MM.1S (cell line): Measurements from ENCODE around the gene SLC25A26.

Experiments
- DNase-seq: peaks from one replicate; pipeline ENCODE4 v3.0.0-alpha.2; 2015
- H2AFZ ChIP-seq: fragments of 300-600 bp; sonication (generic); 2 replicates; pipeline ENCODE4 v1.6.0; 2016; ENCODE audit warnings: antibody characterized with exemption, low read length
- H3F3A ChIP-seq: fragments of 300-600 bp; sonication (generic); 2 replicates; pipeline ENCODE4 v1.6.1; 2016; ENCODE audit warnings: mild to moderate bottlenecking, antibody characterized with exemption, low read length, moderate library complexity, mixed read lengths; ENCODE audit not compliant: insufficient read depth
- H3K27ac ChIP-seq: fragments of 300-600 bp; sonication (generic); 2 replicates; pipeline ENCODE4 v1.5.1; 2016; ENCODE audit warnings: mild to moderate bottlenecking, low read length
- H3K27me3 ChIP-seq: fragments of 300-600 bp; sonication (generic); replicated peaks from 2 replicates; pipeline ENCODE4 v1.6.0; 2016; ENCODE audit warnings: low read length; ENCODE audit not compliant: insufficient read depth
- H3K36me3 ChIP-seq: fragments of 300-600 bp; sonication (generic); replicated peaks from 2 replicates; pipeline ENCODE4 v1.6.1; 2016; ENCODE audit warnings: mild to moderate bottlenecking, low read length, mixed read lengths; ENCODE audit not compliant: insufficient read depth
- H3K4me1 ChIP-seq: fragments of 300-600 bp; sonication (generic); 2 replicates; pipeline ENCODE4 v1.6.1; 2016; ENCODE audit warnings: low read length, mixed read lengths
- H3K4me2 ChIP-seq: fragments of 300-600 bp; sonication (generic); 2 replicates; pipeline ENCODE4 v1.6.0; 2016; ENCODE audit warnings: low read depth, low read length
- H3K4me3 ChIP-seq: fragments of 300-600 bp; sonication (generic); 2 replicates; pipeline ENCODE4 v1.5.1; 2016; ENCODE audit warnings: low read length, mixed read lengths
- H3K79me2 ChIP-seq: fragments of 300-600 bp; sonication (generic); 2 replicates; pipeline ENCODE4 v1.6.1; 2016; ENCODE audit warnings: mixed run types, low read length, mixed read lengths
- H3K9ac ChIP-seq: fragments of 300-600 bp; sonication (generic); 2 replicates; pipeline ENCODE4 v1.6.1; 2016; ENCODE audit warnings: low read length, mixed read lengths
- H3K9me2 ChIP-seq: fragments of 300-600 bp; sonication (generic); replicated peaks from 2 replicates; pipeline ENCODE4 v1.6.1; 2016; ENCODE audit warnings: mild to moderate bottlenecking, low read length, mixed read lengths; ENCODE audit not compliant: insufficient read depth
- H3K9me3 ChIP-seq: fragments of 300-600 bp; sonication (generic); replicated peaks from 2 replicates; pipeline ENCODE4 v1.6.1; 2016; ENCODE audit warnings: mild to moderate bottlenecking, low read length, mixed read lengths; ENCODE audit not compliant: insufficient read depth
- H4K20me1 ChIP-seq: fragments of 300-600 bp; sonication (generic); 2 replicates; pipeline ENCODE4 v1.6.1; 2016; ENCODE audit warnings: mild to moderate bottlenecking, low read length, moderate library complexity, mixed read lengths; ENCODE audit not compliant: insufficient read depth
- CTCF ChIP-seq: fragments of 300-600 bp; sonication (generic); IDR thresholded peaks from 2 replicates; pipeline ENCODE4 v1.5.1; 2016; ENCODE audit warnings: antibody characterized with exemption, low read length, mixed read lengths
- EZH2 ChIP-seq: fragments of 300-600 bp; sonication (generic); optimal IDR thresholded peaks from 2 replicates; pipeline ENCODE3; 2017; ENCODE audit warnings: low read depth, mild to moderate bottlenecking, antibody characterized with exemption, low read length, mixed read lengths
- EZH2phosphoT487 ChIP-seq: fragments of 300-600 bp; sonication (generic); IDR thresholded peaks from 2 replicates; pipeline ENCODE4 v1.6.1; 2018; ENCODE audit warnings: antibody characterized with exemption, low read length

Gene SLC25A26

GRCh38 chr3:66335671-66336070 is 114.9 kb downstream of the SLC25A26 start:
- TF ChIP-seq EZH2phosphoT487 (no peak), EZH2 (no peak), CTCF (no peak)
- Histone ChIP-seq H3K4me3 (no peak overlapping the region), H3K27ac (no peak overlapping the region), H3F3A (no peaks in the 10 kb centered on the region), H4K20me1 (no peaks in the 10 kb centered on the region), H3K9me2 (no peaks in the 10 kb centered on the region), H3K9ac (no peak overlapping the region), H3K79me2 (no peaks in the 10 kb centered on the region), H3K36me3 (no peaks in the 10 kb centered on the region), H3K4me1 (no peaks in the 10 kb centered on the region), H3K9me3 (no peaks in the 10 kb centered on the region), H3K4me2 (no peak overlapping the region), H2AFZ (no peak overlapping the region), H3K27me3 (no peaks in the 10 kb centered on the region)
- DNase-seq: no peak

DNA sequence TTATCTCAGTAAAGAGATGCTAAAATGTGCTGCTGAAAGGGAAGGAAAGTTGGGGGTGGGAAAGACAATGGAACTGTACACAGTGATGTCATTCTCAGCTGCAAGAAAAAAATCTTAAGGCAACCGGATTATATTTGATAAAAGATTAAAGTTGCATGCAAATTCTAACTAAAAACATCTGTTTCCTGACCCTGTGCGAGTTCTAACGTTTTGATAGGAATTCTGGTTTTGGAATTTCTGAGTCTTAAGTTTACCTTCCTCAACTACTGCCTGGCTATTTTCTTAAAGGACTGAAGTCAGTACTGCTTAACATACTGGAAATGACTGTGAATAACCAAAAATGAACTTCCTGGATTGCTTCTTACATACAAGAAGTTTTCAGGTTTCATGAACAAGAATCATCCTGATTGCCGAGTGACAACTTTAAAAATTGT is 115.5 kb downstream of the SLC25A26 start:
- Histone ChIP-seq H3K4me1 (no peaks in the 10 kb centered on the region), H3K36me3 (no peaks in the 10 kb centered on the region), H3K9me3 (no peaks in the 10 kb centered on the region), H3K27ac (no peak overlapping the region), H2AFZ (no peak overlapping the region), H3K27me3 (no peaks in the 10 kb centered on the region), H3K79me2 (no peaks in the 10 kb centered on the region), H3K4me3 (no peak overlapping the region), H3K9ac (no peak overlapping the region), H3F3A (no peaks in the 10 kb centered on the region), H3K4me2 (no peak overlapping the region), H4K20me1 (no peaks in the 10 kb centered on the region), H3K9me2 (no peaks in the 10 kb centered on the region)
- no peak for DNase-seq
- TF ChIP-seq EZH2phosphoT487 (no peak), CTCF (no peak), EZH2 (no peak)

DNA sequence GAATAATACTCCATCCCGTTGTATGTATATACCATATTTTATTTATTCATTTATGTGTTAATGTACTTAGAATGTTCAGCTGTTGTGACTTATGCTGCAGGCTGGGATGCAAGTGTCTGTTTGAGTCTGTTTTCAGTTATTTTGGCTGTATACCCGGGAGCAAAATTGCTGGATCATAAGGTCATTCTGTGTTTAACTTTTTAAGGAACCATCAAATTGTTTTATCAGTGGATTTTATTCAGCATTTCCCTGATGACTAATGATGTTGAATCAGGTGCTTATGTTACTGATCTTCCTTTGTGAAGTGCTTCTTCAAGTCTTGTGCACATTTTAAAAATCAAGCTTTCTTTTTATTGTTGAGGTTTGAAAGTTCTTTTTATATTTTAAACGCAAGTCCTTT is 118.1 kb downstream of the SLC25A26 start:
- H3K9me3 ChIP-seq: no peaks in the 10 kb centered on the region
- no peak overlapping the region for H2AFZ ChIP-seq

More for the DNA sequence above, 118.1 kb downstream of the SLC25A26 start:
- Histone ChIP-seq H3K79me2 (no peaks in the 10 kb centered on the region), H3K36me3 (no peaks in the 10 kb centered on the region), H3K9ac (no peak overlapping the region), H3K4me3 (no peak overlapping the region), H4K20me1 (no peaks in the 10 kb centered on the region), H3K4me1 (no peaks in the 10 kb centered on the region), H3K27me3 (no peaks in the 10 kb centered on the region), H3K27ac (no peak overlapping the region), H3F3A (no peaks in the 10 kb centered on the region), H3K4me2 (no peak overlapping the region), H3K9me2 (no peaks in the 10 kb centered on the region)
- no peak for TF ChIP-seq EZH2
- TF ChIP-seq EZH2phosphoT487: no peak
- TF ChIP-seq CTCF: no peak
- no peak for DNase-seq
